HG03097 (cell line): ENCODE measurements around the gene EDIL3.
"Not testable (repeated sequence)": the region's sequence is repeated elsewhere in the genome, so short reads cannot be mapped to it uniquely, and the experiment has no call there.

Experiments used
- ATAC-seq: cut with Tn5 transposase; IDR thresholded peaks from one replicate; pipeline ENCODE4 v1.9.1; 2021; ENCODE audit not compliant: unreplicated experiment, low FRiP score

The EDIL3 gene

GRCh38 chr5:84379749-84380148 is 4.9 kb downstream of the EDIL3 start:
- ATAC-seq: no peak

GRCh38 chr5:84378961-84379360 is 5.7 kb downstream of the EDIL3 start:
- no peak for ATAC-seq

GRCh38 chr5:84378420-84378819 is 6.3 kb downstream of the EDIL3 start:
- no peak for ATAC-seq

GRCh38 chr5:84376346-84376745 is 8.3 kb downstream of the EDIL3 start:
- ATAC-seq: no peak

- ATAC-seq: no peak
These were observed 10.1 kb downstream of the EDIL3 start for GRCh38 chr5:84374568-84374967.

GRCh38 chr5:84373506-84373905 is 11.2 kb downstream of the EDIL3 start:
- no peak for ATAC-seq

- ATAC-seq: no peak
These were observed 12.5 kb downstream of the EDIL3 start for GRCh38 chr5:84372066-84372695.

GRCh38 chr5:84370176-84370575 is 14.5 kb downstream of the EDIL3 start:
- no peak for ATAC-seq

- no peak for ATAC-seq
These were observed 20.6 kb downstream of the EDIL3 start for GRCh38 chr5:84364043-84364442.

- ATAC-seq: no peak
These were observed 22.5 kb downstream of the EDIL3 start for GRCh38 chr5:84362061-84362720.

- ATAC-seq: no peak
These were observed 23.1 kb downstream of the EDIL3 start for GRCh38 chr5:84361572-84361971.

GRCh38 chr5:84360056-84360455 is 24.6 kb downstream of the EDIL3 start:
- ATAC-seq: no peak

- no peak for ATAC-seq
These were observed 30.6 kb downstream of the EDIL3 start for GRCh38 chr5:84354101-84354500.

- ATAC-seq: no peak
These were observed 39.9 kb downstream of the EDIL3 start for GRCh38 chr5:84344788-84345187.

- ATAC-seq: no peak
These were observed 41.5 kb downstream of the EDIL3 start for GRCh38 chr5:84343171-84343570.

GRCh38 chr5:84332106-84332505 is 52.6 kb downstream of the EDIL3 start:
- no peak for ATAC-seq

GRCh38 chr5:84327591-84327990 is 57.1 kb downstream of the EDIL3 start:
- no peak for ATAC-seq

- ATAC-seq: no peak
These were observed 62.0 kb downstream of the EDIL3 start for GRCh38 chr5:84322646-84323045.

GRCh38 chr5:84317826-84318225 is 66.9 kb downstream of the EDIL3 start:
- ATAC-seq: not testable (repeated sequence)

GRCh38 chr5:84312280-84312679 is 72.4 kb downstream of the EDIL3 start:
- ATAC-seq: not testable (repeated sequence)

GRCh38 chr5:84309850-84310249 is 74.8 kb downstream of the EDIL3 start:
- not testable (repeated sequence) for ATAC-seq

GRCh38 chr5:84306601-84307000 is 78.1 kb downstream of the EDIL3 start:
- no peak for ATAC-seq
